ENCODE data around the gene GLYATL1.
A peak's percentile ranks its signal among the peaks of the same experiment; 100 is the strongest.

Gene GLYATL1

GRCh38 chr11:58927393-58928106 is 11.7 kb upstream of the GLYATL1 start:
- peak; percentile 37 for DNase-seq (ENCODE audit: low spot score)

- no peak for DNase-seq (ENCODE audit: low spot score)
Measured at GRCh38 chr11:58928107-58928499, 11.2 kb upstream of the GLYATL1 start.

GRCh38 chr11:58928691-58929090 is 10.6 kb upstream of the GLYATL1 start:
- DNase-seq (ENCODE audit: low spot score), result no peak

GRCh38 chr11:58930926-58931325 is 8.4 kb upstream of the GLYATL1 start:
- no peak for DNase-seq (ENCODE audit: low spot score)

GRCh38 chr11:58933661-58934060 is 5.6 kb upstream of the GLYATL1 start:
- no peak for DNase-seq (ENCODE audit: low spot score)

- DNase-seq (ENCODE audit: low spot score), result no peak
Measured at GRCh38 chr11:58934945-58935513, 4.3 kb upstream of the GLYATL1 start.

- DNase-seq (ENCODE audit: low spot score), result no peak
Measured at GRCh38 chr11:58938398-58938797, 890 bp upstream of the GLYATL1 start.

GRCh38 chr11:58940028-58940427 is 740 bp downstream of the GLYATL1 start:
- DNase-seq (ENCODE audit: low spot score), result no peak

- no peak for DNase-seq (ENCODE audit: low spot score)
Measured at GRCh38 chr11:58941838-58942237, 2.5 kb downstream of the GLYATL1 start.

- no peak for DNase-seq (ENCODE audit: low spot score)
Measured at GRCh38 chr11:58945663-58946062, 6.4 kb downstream of the GLYATL1 start.

- no peak for DNase-seq (ENCODE audit: low spot score)
Measured at GRCh38 chr11:58949184-58949583, 9.9 kb downstream of the GLYATL1 start.

- no peak for DNase-seq (ENCODE audit: low spot score)
Measured at GRCh38 chr11:58957922-58958321, 18.6 kb downstream of the GLYATL1 start.

GRCh38 chr11:58958500-58958899 is 19.2 kb downstream of the GLYATL1 start:
- DNase-seq (ENCODE audit: low spot score), result peak; percentile 14

- DNase-seq (ENCODE audit: low spot score), result peak; percentile 43
Measured at GRCh38 chr11:58963551-58964104, 24.3 kb downstream of the GLYATL1 start.

- peak; percentile 43 for DNase-seq (ENCODE audit: low spot score)
Measured at GRCh38 chr11:58965246-58965985, 26.1 kb downstream of the GLYATL1 start.

- DNase-seq (ENCODE audit: low spot score), result no peak
Measured at GRCh38 chr11:58968251-58968711, 29.0 kb downstream of the GLYATL1 start.

- no peak for DNase-seq (ENCODE audit: low spot score)
Measured at GRCh38 chr11:58977470-58977869, 38.2 kb downstream of the GLYATL1 start.

- no peak for DNase-seq (ENCODE audit: low spot score)
Measured at GRCh38 chr11:58979222-58979621, 39.9 kb downstream of the GLYATL1 start.

GRCh38 chr11:58980159-58980843 is 41.0 kb downstream of the GLYATL1 start:
- DNase-seq (ENCODE audit: low spot score), result no peak

GRCh38 chr11:58992489-58992888 is 53.2 kb downstream of the GLYATL1 start:
- DNase-seq (ENCODE audit: low spot score), result no peak

- DNase-seq (ENCODE audit: low spot score), result no peak
Measured at GRCh38 chr11:58994171-58994570, 54.9 kb downstream of the GLYATL1 start.

All from AG08396 (cell line).